Fibroblast of skin of left biceps (primary cell): ENCODE measurements around the gene UBE2I.

Experiments used
- DNase-seq, 2 experiments: peaks; one replicate each; pipeline ENCODE4 v3.0.0-alpha.2; 2013; ENCODE audit warnings: low read depth in 2 of 2

The UBE2I gene

GRCh38 chr16:1330260-1330914, 21.0 kb downstream of the UBE2I start:
- no peak for DNase-seq

GRCh38 chr16:1330931-1331711, 21.7 kb downstream of the UBE2I start:
- no peak for DNase-seq

- no peak for DNase-seq
Measured at GRCh38 chr16:1331712-1332617, 22.5 kb downstream of the UBE2I start.

GRCh38 chr16:1332618-1333148, 23.2 kb downstream of the UBE2I start:
- DNase-seq: no peak

GRCh38 chr16:1333149-1333812, 23.8 kb downstream of the UBE2I start, which contains the start of gene BAIAP3:
BAIAP3 (plus strand) TSS chr16:1333645; CDS start chr16:1338550, 4,905 bp downstream.
- no peak for DNase-seq

- DNase-seq: no peak
Measured at GRCh38 chr16:1333854-1334700, 24.6 kb downstream of the UBE2I start.

GRCh38 chr16:1334739-1335138, 25.3 kb downstream of the UBE2I start:
- DNase-seq: no peak

- DNase-seq: no peak
Measured at GRCh38 chr16:1335211-1335971, 26.0 kb downstream of the UBE2I start.

GRCh38 chr16:1335996-1336395, 26.6 kb downstream of the UBE2I start:
- no peak for DNase-seq

- no peak for DNase-seq
Measured at GRCh38 chr16:1336619-1337018, 27.2 kb downstream of the UBE2I start.

- no peak for DNase-seq
Measured at GRCh38 chr16:1337486-1337885, 28.1 kb downstream of the UBE2I start.

GRCh38 chr16:1338119-1338730, 28.8 kb downstream of the UBE2I start:
- no peak for DNase-seq

GRCh38 chr16:1338855-1339675, 29.6 kb downstream of the UBE2I start:
- no peak for DNase-seq

- no peak for DNase-seq
Measured at GRCh38 chr16:1340730-1341494, 31.5 kb downstream of the UBE2I start.

GRCh38 chr16:1341495-1342420, 32.3 kb downstream of the UBE2I start:
- DNase-seq: no peak
